HEK293 (cell line): Measurements from ENCODE around the gene KRTAP5-2.
"Not testable (repeated sequence)": the region's sequence is repeated elsewhere in the genome, so short reads cannot be mapped to it uniquely, and the experiment has no call there.

ENCODE experiments used
- CTCF ChIA-PET: fragments of 350-600 bp; formaldehyde crosslinking; extraction: SDS; loops from one replicate; lab custom pipeline; 2021; ENCODE audit warnings: antibody characterized with exemption; lab: Yijun Ruan, JAX
- POLR2A ChIA-PET: fragments of 300-600 bp; formaldehyde crosslinking; extraction: SDS; loops from one replicate; lab custom pipeline; 2020; ENCODE audit warnings: antibody characterized with exemption, inconsistent platforms; lab: Yijun Ruan, JAX
- H3K27ac ChIP-seq: fragments of 200-500 bp; sonication (Bioruptor generic); 2 replicates; pipeline ENCODE4 v1.5.1; 2014; ENCODE audit warnings: low read depth, low read length, control low read depth, inconsistent platforms; ENCODE audit errors: extremely low read depth
- H3K36me3 ChIP-seq, 2 experiments: fragments of 200-500 bp in 1 of 2; sonication (Bioruptor generic) in 1 of 2; 1 replicate in 1 of 2; 2 replicates in 1 of 2; pipeline ENCODE4 v1.5.1; 2014 to 2017; ENCODE audit warnings: inconsistent platforms in 2 of 2, low read length in 2 of 2; ENCODE audit not compliant: control insufficient read depth in 2 of 2, insufficient read depth in 1 of 2
- H3K4me1 ChIP-seq: fragments of 200-500 bp; sonication (Bioruptor generic); 2 replicates; pipeline ENCODE4 v1.5.1; 2014; ENCODE audit warnings: mild to moderate bottlenecking, low read length, inconsistent platforms; ENCODE audit not compliant: control insufficient read depth, insufficient read depth
- H3K4me3 ChIP-seq: 2 replicates; pipeline ENCODE4 v1.5.1; 2011; ENCODE audit warnings: low read depth, mild to moderate bottlenecking, control low read depth, low read length, moderate library complexity
- H3K9me3 ChIP-seq: fragments of 200-500 bp; sonication (Bioruptor generic); 2 replicates; pipeline ENCODE4 v1.5.1; 2014; ENCODE audit warnings: low read depth, low read length, inconsistent platforms; ENCODE audit not compliant: control insufficient read depth, insufficient read depth
- BCL11B ChIP-seq: fragments of 450-650 bp; formaldehyde crosslinking; IDR thresholded peaks from 2 replicates; pipeline ENCODE4 v1.5.1; 2016; ENCODE audit warnings: low read depth, missing biosample characterization, missing genetic modification characterization
- CTCF ChIP-seq: fragments of 450-650 bp; formaldehyde crosslinking; IDR thresholded peaks from 2 replicates; pipeline ENCODE4 v1.5.1; 2016; ENCODE audit warnings: missing biosample characterization, missing genetic modification characterization
- MYNN ChIP-seq: fragments of 450-650 bp; formaldehyde crosslinking; IDR thresholded peaks from 2 replicates; pipeline ENCODE4 v1.5.1; 2016; ENCODE audit warnings: missing biosample characterization, missing genetic modification characterization, borderline replicate concordance
- ZBTB6 ChIP-seq: fragments of 450-650 bp; formaldehyde crosslinking; IDR thresholded peaks from 2 replicates; pipeline ENCODE4 v1.5.1; 2017; ENCODE audit warnings: missing biosample characterization, missing genetic modification characterization
- ZNF138 ChIP-seq: fragments of 450-650 bp; formaldehyde crosslinking; IDR thresholded peaks from 2 replicates; pipeline ENCODE4 v1.5.1; 2016; ENCODE audit warnings: missing biosample characterization, missing genetic modification characterization, borderline replicate concordance
- ZNF341 ChIP-seq: fragments of 450-650 bp; formaldehyde crosslinking; IDR thresholded peaks from 2 replicates; pipeline ENCODE4; 2016; ENCODE audit warnings: low read depth, missing biosample characterization, missing genetic modification characterization
- ZNF501 ChIP-seq: fragments of 450-650 bp; formaldehyde crosslinking; IDR thresholded peaks from 2 replicates; pipeline ENCODE4 v1.5.1; 2016; ENCODE audit warnings: missing biosample characterization, missing genetic modification characterization
- ZNF621 ChIP-seq: fragments of 450-650 bp; formaldehyde crosslinking; IDR thresholded peaks from 2 replicates; pipeline ENCODE4 v1.5.1; 2017; ENCODE audit warnings: missing biosample characterization, missing genetic modification characterization
- ZNF654 ChIP-seq: fragments of 450-650 bp; formaldehyde crosslinking; IDR thresholded peaks from 2 replicates; pipeline ENCODE4 v1.5.1; 2016; ENCODE audit warnings: low read depth, missing biosample characterization, missing genetic modification characterization
- ZNF670 ChIP-seq: fragments of 450-650 bp; formaldehyde crosslinking; IDR thresholded peaks from 2 replicates; pipeline ENCODE4 v1.5.1; 2016; ENCODE audit warnings: missing biosample characterization, missing genetic modification characterization, low read depth
- TF ChIP-seq, protein P1 (sequence below): fragments of 450-650 bp; formaldehyde crosslinking; IDR thresholded peaks from 2 replicates; pipeline ENCODE4 v1.5.1; 2016; ENCODE audit warnings: missing biosample characterization, missing genetic modification characterization
- TF ChIP-seq, protein P2 (sequence below): fragments of 450-650 bp; formaldehyde crosslinking; IDR thresholded peaks from 2 replicates; pipeline ENCODE4 v1.5.1; 2016; ENCODE audit warnings: missing biosample characterization, missing genetic modification characterization, borderline replicate concordance
- TF ChIP-seq, protein P3 (sequence below): fragments of 450-650 bp; formaldehyde crosslinking; IDR thresholded peaks from 2 replicates; pipeline ENCODE4 v1.5.1; 2017; ENCODE audit warnings: missing biosample characterization, missing genetic modification characterization

The KRTAP5-2 gene

GRCh38 chr11:1597331-1597993 lies 632 bp downstream of the KRTAP5-2 start:
- H3K27ac ChIP-seq = no peak overlapping the region
- no peaks in the 10 kb centered on the region for H3K4me1 ChIP-seq
- CTCF ChIA-PET = interaction anchor here (0.7 to 3.1 kb wide), 6 partner anchors 19 to 96 kb away, joined by 3 to 22 read pairs (median 4); no protein-coding TSS in a partner anchor
- POLR2A ChIA-PET = no interaction called here
- H3K4me3 ChIP-seq = no peak overlapping the region
- no peaks in the 10 kb centered on the region for H3K9me3 ChIP-seq
- H3K36me3 ChIP-seq = no peaks in the 10 kb centered on the region
- TF ChIP-seq CTCF (tag by site-specific recombination) (no peak), ZNF621 (no peak)
- TF ChIP-seq, all 188 proteins: peak for 0

GRCh38 chr11:1596576-1597121 lies 1.4 kb downstream of the KRTAP5-2 start:
- H3K4me3 ChIP-seq, H3K27ac ChIP-seq, H3K4me1 ChIP-seq, H3K9me3 ChIP-seq, POLR2A ChIA-PET, H3K36me3 ChIP-seq: not testable (repeated sequence)
- CTCF ChIA-PET = interaction anchor here (0.7 to 3.1 kb wide), 6 partner anchors 22 to 43 kb away, joined by 3 to 22 read pairs (median 10); no protein-coding TSS in a partner anchor

- CTCF ChIA-PET = interaction anchor here (0.7 to 3.1 kb wide), 16 partner anchors 19 to 480 kb away, joined by 3 to 22 read pairs (median 5); no protein-coding TSS in a partner anchor
- H3K36me3 ChIP-seq, H3K27ac ChIP-seq, H3K4me1 ChIP-seq, H3K4me3 ChIP-seq, POLR2A ChIA-PET, H3K9me3 ChIP-seq: not testable (repeated sequence)
Observed at GRCh38 chr11:1595994-1596575, 2.0 kb downstream of the KRTAP5-2 start.

- POLR2A ChIA-PET = no interaction called here
- no peak for TF ChIP-seq ZNF501
- TF ChIP-seq, protein P1, sequence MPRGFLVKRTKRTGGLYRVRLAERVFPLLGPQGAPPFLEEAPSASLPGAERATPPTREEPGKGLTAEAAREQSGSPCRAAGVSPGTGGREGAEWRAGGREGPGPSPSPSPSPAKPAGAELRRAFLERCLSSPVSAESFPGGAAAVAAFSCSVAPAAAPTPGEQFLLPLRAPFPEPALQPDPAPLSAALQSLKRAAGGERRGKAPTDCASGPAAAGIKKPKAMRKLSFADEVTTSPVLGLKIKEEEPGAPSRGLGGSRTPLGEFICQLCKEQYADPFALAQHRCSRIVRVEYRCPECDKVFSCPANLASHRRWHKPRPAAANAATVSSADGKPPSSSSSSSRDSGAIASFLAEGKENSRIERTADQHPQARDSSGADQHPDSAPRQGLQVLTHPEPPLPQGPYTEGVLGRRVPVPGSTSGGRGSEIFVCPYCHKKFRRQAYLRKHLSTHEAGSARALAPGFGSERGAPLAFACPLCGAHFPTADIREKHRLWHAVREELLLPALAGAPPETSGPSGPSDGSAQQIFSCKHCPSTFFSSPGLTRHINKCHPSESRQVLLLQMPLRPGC (tag by site-specific recombination) = no peak
- TF ChIP-seq MYNN (tag by site-specific recombination) = no peak
- no peak for TF ChIP-seq ZBTB6 (tag by site-specific recombination)
- no peak for TF ChIP-seq ZNF670 (tag by site-specific recombination)
- TF ChIP-seq, protein P2, sequence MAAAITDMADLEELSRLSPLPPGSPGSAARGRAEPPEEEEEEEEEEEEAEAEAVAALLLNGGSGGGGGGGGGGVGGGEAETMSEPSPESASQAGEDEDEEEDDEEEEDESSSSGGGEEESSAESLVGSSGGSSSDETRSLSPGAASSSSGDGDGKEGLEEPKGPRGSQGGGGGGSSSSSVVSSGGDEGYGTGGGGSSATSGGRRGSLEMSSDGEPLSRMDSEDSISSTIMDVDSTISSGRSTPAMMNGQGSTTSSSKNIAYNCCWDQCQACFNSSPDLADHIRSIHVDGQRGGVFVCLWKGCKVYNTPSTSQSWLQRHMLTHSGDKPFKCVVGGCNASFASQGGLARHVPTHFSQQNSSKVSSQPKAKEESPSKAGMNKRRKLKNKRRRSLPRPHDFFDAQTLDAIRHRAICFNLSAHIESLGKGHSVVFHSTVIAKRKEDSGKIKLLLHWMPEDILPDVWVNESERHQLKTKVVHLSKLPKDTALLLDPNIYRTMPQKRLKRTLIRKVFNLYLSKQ (tag by site-specific recombination) = no peak
- no peak for TF ChIP-seq ZNF654 (tag by site-specific recombination)
- TF ChIP-seq ZNF341 (tag by site-specific recombination) = no peak
- TF ChIP-seq, protein P3, sequence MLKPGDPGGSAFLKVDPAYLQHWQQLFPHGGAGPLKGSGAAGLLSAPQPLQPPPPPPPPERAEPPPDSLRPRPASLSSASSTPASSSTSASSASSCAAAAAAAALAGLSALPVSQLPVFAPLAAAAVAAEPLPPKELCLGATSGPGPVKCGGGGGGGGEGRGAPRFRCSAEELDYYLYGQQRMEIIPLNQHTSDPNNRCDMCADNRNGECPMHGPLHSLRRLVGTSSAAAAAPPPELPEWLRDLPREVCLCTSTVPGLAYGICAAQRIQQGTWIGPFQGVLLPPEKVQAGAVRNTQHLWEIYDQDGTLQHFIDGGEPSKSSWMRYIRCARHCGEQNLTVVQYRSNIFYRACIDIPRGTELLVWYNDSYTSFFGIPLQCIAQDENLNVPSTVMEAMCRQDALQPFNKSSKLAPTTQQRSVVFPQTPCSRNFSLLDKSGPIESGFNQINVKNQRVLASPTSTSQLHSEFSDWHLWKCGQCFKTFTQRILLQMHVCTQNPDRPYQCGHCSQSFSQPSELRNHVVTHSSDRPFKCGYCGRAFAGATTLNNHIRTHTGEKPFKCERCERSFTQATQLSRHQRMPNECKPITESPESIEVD (tag by site-specific recombination) = no peak
- TF ChIP-seq ZNF138 (tag by site-specific recombination) = no peak
- TF ChIP-seq BCL11B (tag by site-specific recombination) = no peak
- no peak for TF ChIP-seq CTCF (tag by site-specific recombination)
Observed at GRCh38 chr11:1592628-1593027, 5.5 kb downstream of the KRTAP5-2 start.

More at GRCh38 chr11:1592628-1593027, 5.5 kb downstream of the KRTAP5-2 start:
- Histone ChIP-seq H3K4me3 (no peak overlapping the region), H3K9me3 (no peaks in the 10 kb centered on the region), H3K36me3 (no peaks in the 10 kb centered on the region), H3K27ac (no peak overlapping the region), H3K4me1 (no peaks in the 10 kb centered on the region)
- CTCF ChIA-PET = interaction anchor here (0.7 to 3.5 kb wide), 6 partner anchors 18 to 421 kb away, joined by 3 to 20 read pairs (median 4); no protein-coding TSS in a partner anchor
